ENCODE data around the gene GNAS. TPM values are rescaled to one million over a fixed set of nuclear protein-coding genes. Genes with fewer than 3 reads are reported as not detected.
"Not testable (repeated sequence)": the region's sequence is repeated elsewhere in the genome, so short reads cannot be mapped to it uniquely, and the experiment has no call there.

The GNAS gene
- total RNA-seq, 2 experiments from 2014 or later, result 1,245 to 1,317 TPM

DNA sequence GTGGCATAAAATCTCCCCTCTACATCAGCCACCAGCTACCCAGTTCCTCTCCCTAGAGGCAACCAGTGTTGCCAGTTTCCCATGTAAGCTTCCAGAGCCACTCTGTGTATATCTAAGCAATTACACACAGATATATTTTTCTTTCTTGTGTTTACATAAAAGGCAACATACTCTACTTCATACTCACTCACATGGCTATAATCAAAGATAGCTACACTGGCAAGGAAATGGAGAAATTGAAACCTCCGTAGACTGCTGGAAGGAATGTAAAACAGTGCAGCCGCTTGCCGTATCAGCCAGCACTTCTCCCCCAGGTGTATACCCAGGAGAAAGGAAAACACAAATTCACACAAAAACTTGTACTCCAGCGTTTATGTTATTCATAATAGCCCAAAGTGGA, 90.0 kb downstream of the GNAS start:
- ChIA-PET POLR2A (interaction anchor here (0.7 to 1.1 kb wide), 2 partner anchors 34 to 38 kb away, joined by 3 read pairs; no protein-coding TSS in a partner anchor), CTCF (no interaction called here)
- H3K27me3 ChIP-seq (ENCODE audit: control insufficient read depth in 1 of 2, insufficient read depth in 2 of 2, low read length in 2 of 2), result no peaks in the 10 kb centered on the region
- no peak for ATAC-seq (ENCODE audit: poor library complexity)
- peaks cover 5% of the 10 kb centered on the region for H3K27me3 Mint-ChIP-seq
- no peak for DNase-seq
- no peaks in the 10 kb centered on the region for H3K36me3 Mint-ChIP-seq (ENCODE audit: low read depth)
- TF ChIP-seq, protein P1, sequence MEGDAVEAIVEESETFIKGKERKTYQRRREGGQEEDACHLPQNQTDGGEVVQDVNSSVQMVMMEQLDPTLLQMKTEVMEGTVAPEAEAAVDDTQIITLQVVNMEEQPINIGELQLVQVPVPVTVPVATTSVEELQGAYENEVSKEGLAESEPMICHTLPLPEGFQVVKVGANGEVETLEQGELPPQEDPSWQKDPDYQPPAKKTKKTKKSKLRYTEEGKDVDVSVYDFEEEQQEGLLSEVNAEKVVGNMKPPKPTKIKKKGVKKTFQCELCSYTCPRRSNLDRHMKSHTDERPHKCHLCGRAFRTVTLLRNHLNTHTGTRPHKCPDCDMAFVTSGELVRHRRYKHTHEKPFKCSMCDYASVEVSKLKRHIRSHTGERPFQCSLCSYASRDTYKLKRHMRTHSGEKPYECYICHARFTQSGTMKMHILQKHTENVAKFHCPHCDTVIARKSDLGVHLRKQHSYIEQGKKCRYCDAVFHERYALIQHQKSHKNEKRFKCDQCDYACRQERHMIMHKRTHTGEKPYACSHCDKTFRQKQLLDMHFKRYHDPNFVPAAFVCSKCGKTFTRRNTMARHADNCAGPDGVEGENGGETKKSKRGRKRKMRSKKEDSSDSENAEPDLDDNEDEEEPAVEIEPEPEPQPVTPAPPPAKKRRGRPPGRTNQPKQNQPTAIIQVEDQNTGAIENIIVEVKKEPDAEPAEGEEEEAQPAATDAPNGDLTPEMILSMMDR (IDR thresholded peaks at IDR 0.05), result no peak
- no peak overlapping the region for H3K4me3 Mint-ChIP-seq
- H3K36me3 ChIP-seq (ENCODE audit: insufficient read depth, low read length), result no peaks in the 10 kb centered on the region
- no peaks in the 10 kb centered on the region for H3K9me3 ChIP-seq (ENCODE audit: control insufficient read depth in 1 of 2, insufficient read depth in 1 of 2, low read length in 2 of 2)
- no peaks in the 10 kb centered on the region for H3K4me1 Mint-ChIP-seq (ENCODE audit: low read depth)
- intact Hi-C loops (cut with DNase I, micrococcal nuclease), result no loop called here
- no peak overlapping the region for H3K27ac Mint-ChIP-seq
- H3K4me1 ChIP-seq (ENCODE audit: insufficient read depth, low read length), result no peaks in the 10 kb centered on the region
- H3K9me3 Mint-ChIP-seq, result no peaks in the 10 kb centered on the region
- H3K27ac ChIP-seq (ENCODE audit: low read depth in 1 of 2, low read length in 2 of 2), result no peak overlapping the region
- H3K4me3 ChIP-seq (ENCODE audit: low read length), result no peak overlapping the region

DNA sequence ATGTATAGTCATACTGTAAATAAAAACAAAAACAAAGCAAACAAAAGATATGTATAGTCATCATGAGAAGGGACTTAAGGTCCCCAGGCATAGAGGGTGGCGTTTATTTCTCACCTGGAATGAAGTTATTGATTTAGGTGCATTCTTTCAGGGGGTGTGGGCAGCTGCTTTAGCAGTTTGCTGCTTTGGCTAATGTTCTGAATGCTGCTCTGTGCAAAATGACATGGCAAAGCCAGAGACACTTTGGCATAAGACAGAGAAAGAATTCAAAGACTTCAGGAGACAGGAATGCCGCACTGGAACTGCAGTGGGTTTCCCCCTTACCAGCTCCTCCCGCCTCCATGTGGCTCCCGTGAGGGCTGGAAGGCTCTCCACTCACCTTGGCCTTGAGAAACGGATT, 92.1 kb downstream of the GNAS start:
- Mint-ChIP-seq H3K4me1 (ENCODE audit: low read depth) (no peaks in the 10 kb centered on the region), H3K27ac (no peak overlapping the region), H3K9me3 (no peaks in the 10 kb centered on the region), H3K27me3 (peaks cover 3% of the 10 kb centered on the region), H3K36me3 (ENCODE audit: low read depth) (no peaks in the 10 kb centered on the region), H3K4me3 (no peak overlapping the region)
- TF ChIP-seq, protein P1 (IDR thresholded peaks at IDR 0.05), result no peak
- DNase-seq, result no peak
- Histone ChIP-seq H3K9me3 (ENCODE audit: control insufficient read depth in 1 of 2, insufficient read depth in 1 of 2, low read length in 2 of 2) (no peaks in the 10 kb centered on the region), H3K36me3 (ENCODE audit: insufficient read depth, low read length) (no peaks in the 10 kb centered on the region), H3K27ac (ENCODE audit: low read depth in 1 of 2, low read length in 2 of 2) (no peak overlapping the region), H3K4me1 (ENCODE audit: insufficient read depth, low read length) (no peaks in the 10 kb centered on the region), H3K27me3 (ENCODE audit: control insufficient read depth in 1 of 2, insufficient read depth in 2 of 2, low read length in 2 of 2) (no peaks in the 10 kb centered on the region), H3K4me3 (ENCODE audit: low read length) (no peak overlapping the region)
- no peak for ATAC-seq (ENCODE audit: poor library complexity)
- ChIA-PET CTCF (no interaction called here), POLR2A (no interaction called here)
- intact Hi-C loops (cut with DNase I, micrococcal nuclease), result no loop called here

DNA sequence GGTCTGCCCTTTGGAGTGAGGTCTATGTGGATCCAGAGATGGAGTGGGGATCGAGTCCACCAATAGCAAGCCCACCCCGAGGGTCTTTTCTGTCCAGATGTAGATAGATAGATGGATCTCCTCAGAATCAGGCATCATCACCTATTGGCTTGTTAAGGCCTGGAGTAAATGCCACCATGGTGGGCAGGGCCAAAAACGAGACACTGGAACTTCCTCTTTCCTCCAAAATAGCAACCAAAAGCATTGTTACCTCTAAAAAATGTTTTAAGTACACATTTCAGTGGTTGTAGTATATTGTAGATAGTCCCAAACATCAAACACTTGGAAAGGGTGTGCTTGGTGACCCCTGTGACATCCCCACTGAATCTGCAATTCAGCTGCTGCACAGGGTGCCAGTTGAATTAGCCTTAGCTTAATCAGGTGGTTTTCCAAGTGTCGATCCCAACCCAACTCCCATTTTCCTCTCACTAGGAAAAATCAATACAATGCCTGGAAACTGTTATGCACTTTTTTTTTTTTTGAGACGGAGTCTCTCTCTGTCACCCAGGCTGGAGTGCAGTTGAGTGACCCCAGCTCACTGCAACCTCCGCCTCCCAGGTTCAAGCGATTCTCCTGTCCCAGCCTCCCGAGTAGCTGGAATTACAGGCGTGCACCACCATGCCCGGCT, 93.6 kb downstream of the GNAS start:
- intact Hi-C loops (cut with DNase I, micrococcal nuclease), result no loop called here
- no peaks in the 10 kb centered on the region for H3K36me3 ChIP-seq (ENCODE audit: insufficient read depth, low read length)
- TF ChIP-seq, protein P1 (IDR thresholded peaks at IDR 0.05), result no peak
- no peak overlapping the region for H3K27ac ChIP-seq (ENCODE audit: low read depth in 1 of 2, low read length in 2 of 2)
- ChIA-PET CTCF (no interaction called here), POLR2A (no interaction called here)
- no peaks in the 10 kb centered on the region for H3K36me3 Mint-ChIP-seq (ENCODE audit: low read depth)
- no peak overlapping the region for H3K27ac Mint-ChIP-seq
- ATAC-seq (ENCODE audit: poor library complexity) (no peak), DNase-seq (no peak)
- no peaks in the 10 kb centered on the region for H3K9me3 Mint-ChIP-seq
- H3K27me3 Mint-ChIP-seq, result peaks cover 3% of the 10 kb centered on the region
- H3K4me1 Mint-ChIP-seq (ENCODE audit: low read depth), result no peaks in the 10 kb centered on the region
- H3K27me3 ChIP-seq (ENCODE audit: control insufficient read depth in 1 of 2, insufficient read depth in 2 of 2, low read length in 2 of 2), result peaks cover 0 to 5% of the 10 kb centered on the region in 2 experiments
- no peaks in the 10 kb centered on the region for H3K4me1 ChIP-seq (ENCODE audit: insufficient read depth, low read length)
- no peaks in the 10 kb centered on the region for H3K9me3 ChIP-seq (ENCODE audit: control insufficient read depth in 1 of 2, insufficient read depth in 1 of 2, low read length in 2 of 2)
- H3K4me3 Mint-ChIP-seq, result no peak overlapping the region
- H3K4me3 ChIP-seq (ENCODE audit: low read length), result no peak overlapping the region

DNA sequence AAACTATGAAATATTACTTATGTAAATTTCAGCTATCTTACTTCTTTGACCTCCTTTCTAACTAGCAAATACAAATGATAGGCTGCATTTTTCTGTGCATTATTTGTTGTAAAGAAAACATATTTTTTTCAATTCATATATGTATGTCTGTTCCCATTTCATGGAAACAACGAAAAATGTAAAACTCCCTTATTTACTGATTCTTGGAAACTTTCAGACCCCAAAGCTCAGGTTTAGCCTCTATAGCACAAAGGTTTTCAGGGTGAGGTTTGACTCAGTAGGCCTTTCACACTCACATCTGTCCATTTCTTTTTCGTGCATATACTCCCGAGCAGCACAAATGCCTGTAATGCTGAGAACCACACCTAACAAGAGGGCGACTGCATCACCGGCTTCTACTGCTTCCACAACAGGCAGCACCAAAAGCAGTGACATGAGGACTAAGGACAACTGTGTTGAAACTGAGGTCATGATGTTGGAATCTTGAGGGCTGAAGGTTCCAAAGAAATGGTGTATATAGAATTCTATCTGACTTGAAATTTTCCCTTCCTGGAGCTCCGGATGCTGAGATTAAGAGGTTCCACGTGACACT, 95.4 kb downstream of the GNAS start:
- POLR2A ChIA-PET, result not testable (repeated sequence)

More for the DNA sequence above, 95.4 kb downstream of the GNAS start:
- intact Hi-C loops (cut with DNase I, micrococcal nuclease); H3K36me3 ChIP-seq (ENCODE audit: insufficient read depth, low read length); H3K27me3 Mint-ChIP-seq; H3K4me3 Mint-ChIP-seq; H3K36me3 Mint-ChIP-seq (ENCODE audit: low read depth); DNase-seq; H3K4me3 ChIP-seq (ENCODE audit: low read length); H3K4me1 Mint-ChIP-seq (ENCODE audit: low read depth); ATAC-seq (ENCODE audit: poor library complexity); H3K27ac Mint-ChIP-seq; H3K9me3 ChIP-seq (ENCODE audit: control insufficient read depth in 1 of 2, insufficient read depth in 1 of 2, low read length in 2 of 2); CTCF ChIA-PET; H3K9me3 Mint-ChIP-seq; H3K27ac ChIP-seq (ENCODE audit: low read depth in 1 of 2, low read length in 2 of 2); H3K4me1 ChIP-seq (ENCODE audit: insufficient read depth, low read length); H3K27me3 ChIP-seq (ENCODE audit: control insufficient read depth in 1 of 2, insufficient read depth in 2 of 2, low read length in 2 of 2): not testable (repeated sequence)

All from CD4-positive, alpha-beta T cell (primary cell).